A549 (cell line): Measurements from ENCODE around the gene HOXD1. TPM values are rescaled to one million over a fixed set of nuclear protein-coding genes. Genes with fewer than 3 reads are reported as not detected.

ENCODE experiments used
- ATAC-seq, 2 experiments: fragments of 200-7000 bp in 1 of 2; fragments of >200 bp in 1 of 2; cut with Nextera tagmentation in 1 of 2; cut with Tn5 transposase in 1 of 2; 3 replicates each; pipeline versions ENCODE4 v1.8.0 to v1.9.1; 2018 to 2020; ENCODE audit warnings: mild to moderate bottlenecking in 1 of 2, moderate library complexity in 1 of 2
- CTCF ChIA-PET: fragments of 300-600 bp; sonication (Branson Sonifier 250); formaldehyde crosslinking; extraction: SDS; loops from one replicate; lab custom pipeline; 2021; ENCODE audit warnings: antibody characterized with exemption, inconsistent platforms; lab: Yijun Ruan, JAX
- POLR2A ChIA-PET: fragments of 350-600 bp; formaldehyde crosslinking; extraction: SDS; loops from one replicate; lab custom pipeline; 2021; ENCODE audit warnings: antibody characterized with exemption, inconsistent platforms; lab: Yijun Ruan, JAX
- DNase-seq, 2 experiments: peaks; one replicate each; pipeline versions ENCODE4 v3.0.0 to v3.0.0-alpha.2; 2011 to 2016; ENCODE audit warnings: low read depth in 1 of 2, low spot score in 1 of 2
- FAIRE-seq: peaks from 2 replicates; lab custom pipeline; 2011; peaks lifted over from hg19 to GRCh38; lab: Jason Lieb, UNC
- H3K27ac ChIP-seq, 2 experiments: fragments of >200 bp; sonication (Bioruptor Twin); formaldehyde crosslinking; 3 replicates each; pipeline ENCODE4 v1.5.1; 2016 to 2017
- H3K4me1 ChIP-seq: fragments of >200 bp; sonication (Bioruptor Twin); formaldehyde crosslinking; 3 replicates; pipeline ENCODE4 v1.6.1; 2016
- H3K4me2 ChIP-seq: fragments of >200 bp; sonication (Bioruptor Twin); formaldehyde crosslinking; 3 replicates; pipeline ENCODE4 v1.6.1; 2016
- H3K4me3 ChIP-seq: fragments of >200 bp; sonication (Bioruptor Twin); formaldehyde crosslinking; 3 replicates; pipeline ENCODE4 v1.5.1; 2016
- H3K9me3 ChIP-seq: fragments of >200 bp; sonication (Bioruptor Twin); formaldehyde crosslinking; 3 replicates; pipeline ENCODE4 v1.6.1; 2016
- CEBPB ChIP-seq, 2 experiments: fragments of >200 bp in 1 of 2; sonication (Bioruptor Twin) in 1 of 2; formaldehyde crosslinking in 1 of 2; IDR thresholded peaks; 2 replicates each; pipeline ENCODE4 v1.6.1; 2012 to 2016
- CHD4 ChIP-seq: fragments of 200-600 bp; sonication (generic); IDR thresholded peaks from 2 replicates; pipeline ENCODE4 v1.6.1; 2016; ENCODE audit warnings: antibody characterized with exemption, mild to moderate bottlenecking, borderline replicate concordance
- EHF ChIP-seq: fragments of 250-450 bp; sonication (Bioruptor Pico); IDR thresholded peaks from 2 replicates; pipeline ENCODE4 v1.5.0; 2020; ENCODE audit warnings: mild to moderate bottlenecking
- EHMT2 ChIP-seq: fragments of 200-600 bp; sonication (generic); IDR thresholded peaks from 2 replicates; pipeline ENCODE4 v1.6.1; 2016; ENCODE audit warnings: antibody characterized with exemption, low read depth, mild to moderate bottlenecking, moderate library complexity
- FOSL2 ChIP-seq, 2 experiments: fragments of 450-650 bp in 1 of 2; fragments of >200 bp in 1 of 2; sonication (Bioruptor Twin) in 1 of 2; formaldehyde crosslinking; IDR thresholded peaks; 2 replicates each; pipeline versions ENCODE4 v1.5.0 to v1.6.1; 2016 to 2020; ENCODE audit warnings: mild to moderate bottlenecking in 1 of 2, moderate library complexity in 1 of 2
- FOXS1 ChIP-seq: fragments of 250-450 bp; sonication (Bioruptor Pico); IDR thresholded peaks from 2 replicates; pipeline ENCODE4 v1.5.0; 2020; ENCODE audit warnings: mild to moderate bottlenecking, moderate library complexity
- HEYL ChIP-seq: fragments of 250-450 bp; sonication (Bioruptor Pico); IDR thresholded peaks from 2 replicates; pipeline ENCODE4 v1.8.0; 2021; ENCODE audit warnings: mild to moderate bottlenecking, moderate library complexity
- HOXB13 ChIP-seq: fragments of 250-450 bp; sonication (Bioruptor Pico); IDR thresholded peaks from 2 replicates; pipeline ENCODE4 v1.5.0; 2020; ENCODE audit warnings: low read depth, mild to moderate bottlenecking, moderate library complexity
- HOXB5 ChIP-seq: fragments of 250-450 bp; sonication (Bioruptor Pico); IDR thresholded peaks from 2 replicates; pipeline ENCODE4 v1.5.0; 2020; ENCODE audit warnings: mild to moderate bottlenecking, moderate library complexity
- JUNB ChIP-seq: fragments of >200 bp; sonication (Bioruptor Twin); formaldehyde crosslinking; IDR thresholded peaks from 2 replicates; pipeline ENCODE4 v1.6.1; 2016
- MAFK ChIP-seq: fragments of 450-650 bp; IDR thresholded peaks from 2 replicates; pipeline ENCODE4 v1.6.1; 2014; ENCODE audit not compliant: partially characterized antibody
- MYC ChIP-seq: IDR thresholded peaks from 2 replicates; pipeline ENCODE4 v1.6.1; 2012; ENCODE audit warnings: mild to moderate bottlenecking, inconsistent platforms, low read length, improper control_type of control experiment, borderline replicate concordance
- RAD21 ChIP-seq, 2 experiments: fragments of >200 bp in 1 of 2; sonication (Bioruptor Twin) in 1 of 2; formaldehyde crosslinking in 1 of 2; IDR thresholded peaks in 1 of 2; conservative IDR thresholded peaks in 1 of 2; 2 replicates in 1 of 2; 3 replicates in 1 of 2; pipeline ENCODE4 v1.6.1; 2012 to 2018; ENCODE audit warnings: inconsistent platforms in 1 of 2
- SMC3 ChIP-seq: fragments of >200 bp; sonication (Bioruptor Twin); formaldehyde crosslinking; IDR thresholded peaks from 3 replicates; pipeline ENCODE4 v1.6.1; 2018; ENCODE audit warnings: inconsistent platforms
- WGBS: methylation state at CpG from one replicate; pipeline ENCODE4 v1.1.6; 2017; ENCODE audit errors: missing lambda C conversion rate; 5-methylcytosine and 5-hydroxymethylcytosine counted together
- polyA plus RNA-seq, 4 experiments: library from polyadenylated mRNA; depleted of rRNA in 3 of 4; stranded (reverse); fragments of >200 nt; fragmentation: RNase III in 1 of 4; extraction: RNeasy Plus Mini Kit Qiagen cat#74134 plus additional on column Dnase treatment in 1 of 4; gene quantifications; 2 replicates in 3 of 4; 3 replicates in 1 of 4; pipeline ENCODE4 v1.2.3, GENCODE V29; 2011 to 2017
- TF ChIP-seq, protein P1 (sequence below): fragments of 450-650 bp; IDR thresholded peaks from 2 replicates; pipeline ENCODE4 v1.6.1; 2014; ENCODE audit warnings: antibody characterized with exemption
- TF ChIP-seq, protein P2 (sequence below): fragments of 150-350 bp; IDR thresholded peaks from 2 replicates; pipeline ENCODE4 v1.6.1; 2014; ENCODE audit warnings: low read depth, mild to moderate bottlenecking, low read length
- TF ChIP-seq, protein P3 (sequence below): IDR thresholded peaks from 2 replicates; pipeline ENCODE4 v1.6.1; 2012
- TF ChIP-seq, protein P4 (sequence below): fragments of 200-600 bp; sonication (generic); IDR thresholded peaks from 2 replicates; pipeline ENCODE4 v1.6.1; 2016; ENCODE audit warnings: antibody characterized with exemption, mild to moderate bottlenecking, moderate library complexity
- TF ChIP-seq, protein P5 (sequence below): fragments of 250-450 bp; sonication (Bioruptor Pico); IDR thresholded peaks from 2 replicates; pipeline ENCODE4 v1.5.0; 2021; ENCODE audit warnings: mild to moderate bottlenecking, moderate library complexity, borderline replicate concordance
- TF ChIP-seq, protein P6 (sequence below): IDR thresholded peaks from 2 replicates; pipeline ENCODE4 v1.6.1; 2012; ENCODE audit warnings: low read depth, borderline replicate concordance

Gene HOXD1
- polyA plus RNA-seq, 2 of the 4 experiments (the other 2 are of a cell fraction), result 0.12 TPM

DNA sequence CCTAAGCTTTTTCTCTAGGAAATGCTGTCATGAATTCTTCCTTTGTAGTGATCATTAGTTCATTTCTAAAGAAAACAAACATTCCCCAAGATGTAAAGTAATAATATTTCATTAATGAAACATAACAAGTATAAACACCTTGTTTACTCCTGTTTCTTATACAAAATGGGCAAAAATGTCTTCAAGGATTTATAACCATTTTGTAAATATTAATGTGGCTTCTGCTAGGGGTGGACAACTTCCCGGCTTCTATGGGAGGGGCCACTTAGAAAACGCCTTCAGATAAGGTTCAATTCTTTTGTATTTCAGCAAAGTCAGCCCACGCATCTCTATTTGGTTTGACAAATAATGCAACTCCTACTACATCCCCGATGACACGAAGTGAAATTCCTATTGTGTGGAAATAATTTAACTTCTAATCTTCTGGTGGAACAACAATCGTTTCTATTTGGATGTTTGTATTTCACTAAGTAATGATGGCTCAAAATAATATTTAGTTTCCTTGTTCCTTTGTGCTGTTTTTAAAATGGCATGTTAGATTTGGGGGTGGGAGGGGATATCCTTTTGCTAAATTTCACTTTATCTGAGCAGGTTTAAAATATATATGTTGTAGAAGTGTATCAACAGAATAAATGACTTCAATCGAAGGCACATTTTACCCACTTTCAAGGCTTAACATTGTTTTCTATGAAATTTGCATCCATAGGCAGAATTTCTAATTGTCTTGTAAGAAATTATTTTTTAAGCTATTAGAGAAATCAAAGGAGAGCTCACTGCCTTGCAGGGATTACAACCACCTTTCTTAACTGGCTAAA is 14.7 kb upstream of the HOXD1 start:
- ChIA-PET POLR2A (no interaction called here), CTCF (interaction anchor here (0.7 to 1.4 kb wide), 3 partner anchors 32 to 465 kb away, joined by 3 read pairs; no protein-coding TSS in a partner anchor)
- H3K4me3 ChIP-seq, result no peak overlapping the region
- H3K4me2 ChIP-seq, result 0 out of 3 replicates have a peak overlapping the region, but pooled peaks have one; percentile 4
- DNase-seq (no peak), ATAC-seq (no peak), FAIRE-seq (no peak)
- 59% methylated on average over 7 of the region's 7 CpGs for WGBS
- H3K27ac ChIP-seq, result no peak overlapping the region
- TF ChIP-seq HEYL (CRISPR knock-in tag), result no peak
- no peak for TF ChIP-seq SMC3
- no peak for TF ChIP-seq HOXB13
- peak; percentile 28 for TF ChIP-seq MAFK
- peaks cover 6% of the 10 kb centered on the region; the same call in 1 of the 3 replicates for H3K4me1 ChIP-seq
- H3K9me3 ChIP-seq, result no peaks in the 10 kb centered on the region

DNA sequence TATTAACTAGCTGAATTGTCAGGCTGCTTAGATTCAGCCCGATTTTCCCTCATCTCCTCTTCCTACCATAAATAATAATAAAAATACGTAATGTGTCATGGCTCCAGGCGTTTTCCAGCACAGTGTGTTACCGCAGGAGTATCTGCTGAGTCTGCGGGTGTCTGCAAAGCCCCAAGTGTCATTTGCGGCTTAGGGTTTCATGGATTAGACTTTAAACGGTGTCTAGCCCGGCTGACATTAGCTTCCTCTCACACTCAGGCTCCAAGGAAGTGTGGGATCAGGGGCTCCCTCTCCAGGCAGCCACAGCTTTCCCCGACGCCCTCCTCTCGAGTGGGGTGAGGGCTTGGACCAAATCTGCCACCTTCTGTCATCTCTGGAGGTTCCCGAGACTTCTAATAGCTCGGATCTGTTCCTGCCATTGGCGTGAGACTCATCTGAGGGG is 14.1 kb upstream of the HOXD1 start:
- FAIRE-seq, result no peak

DNA sequence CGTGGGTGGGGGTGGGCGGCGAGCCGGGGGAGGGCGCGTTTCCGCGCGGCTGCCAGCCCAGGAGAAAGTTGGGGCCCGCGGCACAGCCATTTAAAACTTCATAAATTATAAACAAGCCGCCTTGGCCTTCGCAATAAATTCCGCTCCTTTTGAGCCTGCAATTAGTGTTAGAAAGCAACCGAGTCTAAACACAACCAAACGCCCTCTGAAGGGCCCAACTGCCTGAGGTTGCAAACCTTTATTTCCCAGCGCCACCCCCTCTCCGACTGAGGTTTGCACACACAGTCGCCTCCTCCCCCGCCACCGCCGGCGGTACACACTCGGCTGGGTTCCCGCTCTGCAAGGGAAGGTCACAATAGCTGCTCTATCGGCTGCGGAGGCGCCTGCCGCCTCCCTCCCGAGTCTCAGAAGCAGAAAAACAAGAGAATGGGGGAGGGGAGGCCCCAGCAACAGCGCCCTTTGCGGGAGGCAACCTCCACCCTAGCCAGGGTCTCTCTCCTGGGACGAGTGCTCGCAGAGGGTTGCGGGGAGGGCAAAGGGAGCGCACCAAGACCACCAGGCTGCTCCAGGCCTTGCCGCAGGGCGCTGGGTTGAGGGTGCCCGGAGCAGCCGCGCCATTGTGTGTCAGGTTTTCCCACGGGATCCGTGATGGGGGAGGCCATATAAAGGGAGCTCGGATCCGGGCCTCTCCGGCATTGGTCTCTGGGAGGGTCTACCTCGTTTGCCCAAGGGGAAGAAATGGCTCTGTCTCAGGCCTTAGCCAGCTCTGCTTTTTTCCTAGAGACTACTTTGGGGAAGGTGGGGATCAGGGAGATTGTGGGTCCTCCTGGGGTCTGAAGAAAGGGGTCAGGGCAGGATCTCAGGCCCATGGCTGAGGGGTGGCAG is 13.4 kb upstream of the HOXD1 start:
- POLR2A ChIA-PET, result no interaction called here
- TF ChIP-seq HOXB5 (no peak), EHF (CRISPR knock-in tag) (no peak), MYC (no peak), FOSL2 (IDR thresholded peaks at IDR 0.05) (no peak), FOSL2 (CRISPR knock-in tag; IDR thresholded peaks at IDR 0.05) (no peak), FOXS1 (CRISPR knock-in tag) (no peak), RAD21 (conservative IDR thresholded peaks at IDR 0.05 in 1 of 2, IDR thresholded peaks at IDR 0.05 in 1 of 2) (no peak), JUNB (no peak), CHD4 (no peak), CEBPB (IDR thresholded peaks at IDR 0.05) (no peak)
- TF ChIP-seq, protein P1, sequence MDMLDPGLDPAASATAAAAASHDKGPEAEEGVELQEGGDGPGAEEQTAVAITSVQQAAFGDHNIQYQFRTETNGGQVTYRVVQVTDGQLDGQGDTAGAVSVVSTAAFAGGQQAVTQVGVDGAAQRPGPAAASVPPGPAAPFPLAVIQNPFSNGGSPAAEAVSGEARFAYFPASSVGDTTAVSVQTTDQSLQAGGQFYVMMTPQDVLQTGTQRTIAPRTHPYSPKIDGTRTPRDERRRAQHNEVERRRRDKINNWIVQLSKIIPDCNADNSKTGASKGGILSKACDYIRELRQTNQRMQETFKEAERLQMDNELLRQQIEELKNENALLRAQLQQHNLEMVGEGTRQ, result no peak
- TF ChIP-seq, protein P2, sequence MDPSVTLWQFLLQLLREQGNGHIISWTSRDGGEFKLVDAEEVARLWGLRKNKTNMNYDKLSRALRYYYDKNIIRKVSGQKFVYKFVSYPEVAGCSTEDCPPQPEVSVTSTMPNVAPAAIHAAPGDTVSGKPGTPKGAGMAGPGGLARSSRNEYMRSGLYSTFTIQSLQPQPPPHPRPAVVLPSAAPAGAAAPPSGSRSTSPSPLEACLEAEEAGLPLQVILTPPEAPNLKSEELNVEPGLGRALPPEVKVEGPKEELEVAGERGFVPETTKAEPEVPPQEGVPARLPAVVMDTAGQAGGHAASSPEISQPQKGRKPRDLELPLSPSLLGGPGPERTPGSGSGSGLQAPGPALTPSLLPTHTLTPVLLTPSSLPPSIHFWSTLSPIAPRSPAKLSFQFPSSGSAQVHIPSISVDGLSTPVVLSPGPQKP, result no peak
- TF ChIP-seq, protein P3, sequence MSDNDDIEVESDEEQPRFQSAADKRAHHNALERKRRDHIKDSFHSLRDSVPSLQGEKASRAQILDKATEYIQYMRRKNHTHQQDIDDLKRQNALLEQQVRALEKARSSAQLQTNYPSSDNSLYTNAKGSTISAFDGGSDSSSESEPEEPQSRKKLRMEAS, result no peak
- TF ChIP-seq, protein P4, sequence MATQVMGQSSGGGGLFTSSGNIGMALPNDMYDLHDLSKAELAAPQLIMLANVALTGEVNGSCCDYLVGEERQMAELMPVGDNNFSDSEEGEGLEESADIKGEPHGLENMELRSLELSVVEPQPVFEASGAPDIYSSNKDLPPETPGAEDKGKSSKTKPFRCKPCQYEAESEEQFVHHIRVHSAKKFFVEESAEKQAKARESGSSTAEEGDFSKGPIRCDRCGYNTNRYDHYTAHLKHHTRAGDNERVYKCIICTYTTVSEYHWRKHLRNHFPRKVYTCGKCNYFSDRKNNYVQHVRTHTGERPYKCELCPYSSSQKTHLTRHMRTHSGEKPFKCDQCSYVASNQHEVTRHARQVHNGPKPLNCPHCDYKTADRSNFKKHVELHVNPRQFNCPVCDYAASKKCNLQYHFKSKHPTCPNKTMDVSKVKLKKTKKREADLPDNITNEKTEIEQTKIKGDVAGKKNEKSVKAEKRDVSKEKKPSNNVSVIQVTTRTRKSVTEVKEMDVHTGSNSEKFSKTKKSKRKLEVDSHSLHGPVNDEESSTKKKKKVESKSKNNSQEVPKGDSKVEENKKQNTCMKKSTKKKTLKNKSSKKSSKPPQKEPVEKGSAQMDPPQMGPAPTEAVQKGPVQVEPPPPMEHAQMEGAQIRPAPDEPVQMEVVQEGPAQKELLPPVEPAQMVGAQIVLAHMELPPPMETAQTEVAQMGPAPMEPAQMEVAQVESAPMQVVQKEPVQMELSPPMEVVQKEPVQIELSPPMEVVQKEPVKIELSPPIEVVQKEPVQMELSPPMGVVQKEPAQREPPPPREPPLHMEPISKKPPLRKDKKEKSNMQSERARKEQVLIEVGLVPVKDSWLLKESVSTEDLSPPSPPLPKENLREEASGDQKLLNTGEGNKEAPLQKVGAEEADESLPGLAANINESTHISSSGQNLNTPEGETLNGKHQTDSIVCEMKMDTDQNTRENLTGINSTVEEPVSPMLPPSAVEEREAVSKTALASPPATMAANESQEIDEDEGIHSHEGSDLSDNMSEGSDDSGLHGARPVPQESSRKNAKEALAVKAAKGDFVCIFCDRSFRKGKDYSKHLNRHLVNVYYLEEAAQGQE, result no peak
- TF ChIP-seq, protein P5, sequence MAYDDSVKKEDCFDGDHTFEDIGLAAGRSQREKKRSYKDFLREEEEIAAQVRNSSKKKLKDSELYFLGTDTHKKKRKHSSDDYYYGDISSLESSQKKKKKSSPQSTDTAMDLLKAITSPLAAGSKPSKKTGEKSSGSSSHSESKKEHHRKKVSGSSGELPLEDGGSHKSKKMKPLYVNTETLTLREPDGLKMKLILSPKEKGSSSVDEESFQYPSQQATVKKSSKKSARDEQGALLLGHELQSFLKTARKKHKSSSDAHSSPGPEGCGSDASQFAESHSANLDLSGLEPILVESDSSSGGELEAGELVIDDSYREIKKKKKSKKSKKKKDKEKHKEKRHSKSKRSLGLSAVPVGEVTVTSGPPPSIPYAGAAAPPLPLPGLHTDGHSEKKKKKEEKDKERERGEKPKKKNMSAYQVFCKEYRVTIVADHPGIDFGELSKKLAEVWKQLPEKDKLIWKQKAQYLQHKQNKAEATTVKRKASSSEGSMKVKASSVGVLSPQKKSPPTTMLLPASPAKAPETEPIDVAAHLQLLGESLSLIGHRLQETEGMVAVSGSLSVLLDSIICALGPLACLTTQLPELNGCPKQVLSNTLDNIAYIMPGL (CRISPR knock-in tag), result no peak
- TF ChIP-seq, protein P6, sequence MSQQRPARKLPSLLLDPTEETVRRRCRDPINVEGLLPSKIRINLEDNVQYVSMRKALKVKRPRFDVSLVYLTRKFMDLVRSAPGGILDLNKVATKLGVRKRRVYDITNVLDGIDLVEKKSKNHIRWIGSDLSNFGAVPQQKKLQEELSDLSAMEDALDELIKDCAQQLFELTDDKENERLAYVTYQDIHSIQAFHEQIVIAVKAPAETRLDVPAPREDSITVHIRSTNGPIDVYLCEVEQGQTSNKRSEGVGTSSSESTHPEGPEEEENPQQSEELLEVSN, result no peak

More for the DNA sequence above, 14.1 kb upstream of the HOXD1 start:
- CTCF ChIA-PET, result interaction anchor here (1.4 kb wide), 2 partner anchors 33 to 464 kb away, joined by 3 read pairs; no protein-coding TSS in a partner anchor
- POLR2A ChIA-PET, result no interaction called here
- TF ChIP-seq EHMT2 (no peak), SMC3 (no peak), RAD21 (conservative IDR thresholded peaks at IDR 0.05 in 1 of 2, IDR thresholded peaks at IDR 0.05 in 1 of 2) (no peak)
- TF ChIP-seq, all 56 proteins: peak for 0
- peaks cover 6% of the 10 kb centered on the region; the same call in 1 of the 3 replicates for H3K4me1 ChIP-seq
- H3K9me3 ChIP-seq, result no peaks in the 10 kb centered on the region
- 0 out of 3 replicates have a peak overlapping the region, but pooled peaks have one; percentile 4 for H3K4me2 ChIP-seq
- WGBS, result 53% methylated on average over 11 of the region's 14 CpGs
- no peak overlapping the region for H3K27ac ChIP-seq
- 0 out of 6 replicates have a peak, but pooled peaks of 1 of the 2 experiments have one; percentile 24 for ATAC-seq
- no peak overlapping the region for H3K4me3 ChIP-seq
- no peak for DNase-seq

More for the DNA sequence above, 13.4 kb upstream of the HOXD1 start:
- 88% methylated on average over 45 of the region's 47 CpGs for WGBS
- ATAC-seq (no peak), FAIRE-seq (no peak), DNase-seq (no peak)
- peaks cover 6% of the 10 kb centered on the region; the same call in 1 of the 3 replicates for H3K4me1 ChIP-seq
- H3K9me3 ChIP-seq, result no peaks in the 10 kb centered on the region
- CTCF ChIA-PET, result interaction anchor here (0.7 to 1.5 kb wide), 3 partner anchors 11 to 54 kb away, joined by 3 read pairs; no protein-coding TSS in a partner anchor
- no peak overlapping the region for H3K4me2 ChIP-seq
- no peak overlapping the region for H3K27ac ChIP-seq
- no peak overlapping the region for H3K4me3 ChIP-seq
